ENCODE data around the gene GPC6. TPM values are rescaled to one million over a fixed set of nuclear protein-coding genes. Genes with fewer than 3 reads are reported as not detected.

The GPC6 gene
- total RNA-seq, 6 donors from 2014 or later: 1.3 to 7.3 (median 3.4) TPM

GRCh38 chr13:93293710-93294109 is 67.1 kb downstream of the GPC6 start:
- 57 to 65% methylated on average over 1 of the region's 1 CpG for WGBS, 2 donors
- H3K9me3 ChIP-seq: no peaks in the 10 kb centered on the region
- ATAC-seq (ENCODE audit: low FRiP score in 2 of 2) (no peak), DNase-seq (no peak)
- H3K27ac ChIP-seq: no peak overlapping the region
- H3K4me1 ChIP-seq: no peaks in the 10 kb centered on the region
- H3K4me3 ChIP-seq: no peak overlapping the region
- TF ChIP-seq POLR2A (IDR thresholded peaks at IDR 0.05): no peak
- TF ChIP-seq POLR2AphosphoS5 (IDR thresholded peaks at IDR 0.05): no peak
- no peak for TF ChIP-seq EP300 (IDR thresholded peaks at IDR 0.05)
- no peak for TF ChIP-seq CTCF (IDR thresholded peaks at IDR 0.05)
- no peaks in the 10 kb centered on the region for H3K36me3 ChIP-seq
- no peaks in the 10 kb centered on the region for H3K27me3 ChIP-seq

GRCh38 chr13:93296584-93296983 is 70.0 kb downstream of the GPC6 start:
- no peaks in the 10 kb centered on the region for H3K36me3 ChIP-seq
- WGBS, 2 donors: 90 to 97% methylated on average over 2 of the region's 2 CpGs
- DNase-seq (no peak), ATAC-seq (ENCODE audit: low FRiP score in 2 of 2) (no peak)
- no peaks in the 10 kb centered on the region for H3K9me3 ChIP-seq
- TF ChIP-seq POLR2AphosphoS5 (IDR thresholded peaks at IDR 0.05) (no peak), POLR2A (IDR thresholded peaks at IDR 0.05) (no peak)
- no peaks in the 10 kb centered on the region for H3K27me3 ChIP-seq
- no peak overlapping the region for H3K4me3 ChIP-seq
- no peak overlapping the region for H3K27ac ChIP-seq
- no peaks in the 10 kb centered on the region for H3K4me1 ChIP-seq

- Histone ChIP-seq H3K9me3 (no peaks in the 10 kb centered on the region), H3K36me3 (no peaks in the 10 kb centered on the region), H3K27me3 (no peaks in the 10 kb centered on the region), H3K4me1 (no peaks in the 10 kb centered on the region), H3K4me3 (no peak overlapping the region), H3K27ac (no peak overlapping the region)
- DNase-seq (no peak), ATAC-seq (ENCODE audit: low FRiP score in 2 of 2) (no peak)
- WGBS, 2 donors: 76 to 78% methylated on average over 4 of the region's 4 CpGs
- TF ChIP-seq POLR2A (IDR thresholded peaks at IDR 0.05) (no peak), EP300 (IDR thresholded peaks at IDR 0.05) (no peak), CTCF (IDR thresholded peaks at IDR 0.05) (no peak), POLR2AphosphoS5 (IDR thresholded peaks at IDR 0.05) (no peak)
Measured at GRCh38 chr13:93298713-93299112, 72.1 kb downstream of the GPC6 start.

GRCh38 chr13:93304134-93304533 is 77.5 kb downstream of the GPC6 start:
- no peaks in the 10 kb centered on the region for H3K4me1 ChIP-seq
- no peaks in the 10 kb centered on the region for H3K36me3 ChIP-seq
- no peaks in the 10 kb centered on the region for H3K9me3 ChIP-seq
- 86 to 94% methylated on average over 5 of the region's 5 CpGs for WGBS, 2 donors
- H3K4me3 ChIP-seq: no peak overlapping the region
- no peak overlapping the region for H3K27ac ChIP-seq
- DNase-seq (no peak), ATAC-seq (ENCODE audit: low FRiP score in 2 of 2) (no peak)
- TF ChIP-seq POLR2A (IDR thresholded peaks at IDR 0.05) (no peak), EP300 (IDR thresholded peaks at IDR 0.05) (no peak), CTCF (IDR thresholded peaks at IDR 0.05) (no peak), POLR2AphosphoS5 (IDR thresholded peaks at IDR 0.05) (no peak)
- H3K27me3 ChIP-seq: no peaks in the 10 kb centered on the region

GRCh38 chr13:93304868-93305613 is 78.4 kb downstream of the GPC6 start:
- TF ChIP-seq EP300 (IDR thresholded peaks at IDR 0.05) (no peak), POLR2A (IDR thresholded peaks at IDR 0.05) (no peak), CTCF (IDR thresholded peaks at IDR 0.05) (no peak), POLR2AphosphoS5 (IDR thresholded peaks at IDR 0.05) (no peak)
- ATAC-seq (ENCODE audit: low FRiP score in 2 of 2) (no peak), DNase-seq (no peak)
- Histone ChIP-seq H3K4me3 (no peak overlapping the region), H3K27ac (no peak overlapping the region), H3K36me3 (no peaks in the 10 kb centered on the region), H3K27me3 (no peaks in the 10 kb centered on the region), H3K9me3 (no peaks in the 10 kb centered on the region), H3K4me1 (no peaks in the 10 kb centered on the region)
- WGBS, 2 donors: 40 to 55% methylated on average over 6 of the region's 6 CpGs
